Fibroblast of peridontal ligament (primary cell): Measurements from ENCODE around the gene APCDD1.
A peak's percentile ranks its signal among the peaks of the same experiment; 100 is the strongest.

ENCODE experiments used
- DNase-seq: peaks from one replicate; pipeline ENCODE4 v3.0.0-alpha.2; 2010; ENCODE audit errors: extremely low read depth

APCDD1 gene

DNA sequence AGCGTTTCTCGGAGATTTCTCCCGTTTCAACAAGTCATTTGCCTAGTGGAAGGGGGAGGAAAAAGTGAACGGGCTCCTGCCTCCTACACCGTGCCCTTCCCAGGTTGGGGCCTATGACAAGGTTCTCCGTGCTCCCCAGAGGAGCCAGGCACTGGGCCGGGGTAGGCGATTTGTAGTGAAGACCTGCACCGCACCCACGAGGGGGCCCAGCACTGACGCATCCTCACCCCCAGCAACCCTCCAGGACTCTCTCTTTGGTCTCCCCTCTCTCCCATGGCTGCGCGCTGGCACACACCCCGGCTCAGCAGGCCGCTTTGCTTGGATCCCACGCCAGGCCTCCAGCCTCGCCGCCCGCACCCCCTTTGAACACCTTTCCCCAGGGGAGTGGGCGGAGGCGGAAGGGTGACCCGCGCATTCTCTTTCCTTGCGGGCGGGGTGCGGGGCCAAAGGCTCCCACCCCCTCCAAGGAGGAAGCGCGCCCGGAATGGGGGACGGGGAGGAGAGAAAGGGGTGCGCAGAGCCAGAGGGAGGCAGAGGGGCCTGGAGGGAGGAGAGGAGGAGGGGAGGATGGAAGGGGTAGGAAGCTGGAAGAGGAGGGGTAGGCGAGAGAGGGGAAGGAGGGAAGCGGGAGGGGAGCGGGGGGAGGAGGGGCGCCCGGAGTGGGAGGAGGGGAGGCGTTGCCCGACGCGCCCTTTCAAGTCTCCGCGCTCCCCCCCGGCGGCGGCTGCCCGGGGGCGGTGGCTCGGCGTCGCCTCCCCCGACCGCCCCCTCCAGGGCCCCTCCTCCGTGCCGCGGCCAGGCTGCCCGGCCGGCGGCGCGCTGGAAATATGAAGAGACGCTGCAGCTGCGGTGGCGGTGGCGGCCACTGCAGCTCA is at the start of gene APCDD1:
Gene APCDD1, plus strand, starts transcription at position 830 of the 875 bp plus-strand sequence. CDS start 347 bp downstream, outside the sequence.
- DNase-seq = no peak

DNA sequence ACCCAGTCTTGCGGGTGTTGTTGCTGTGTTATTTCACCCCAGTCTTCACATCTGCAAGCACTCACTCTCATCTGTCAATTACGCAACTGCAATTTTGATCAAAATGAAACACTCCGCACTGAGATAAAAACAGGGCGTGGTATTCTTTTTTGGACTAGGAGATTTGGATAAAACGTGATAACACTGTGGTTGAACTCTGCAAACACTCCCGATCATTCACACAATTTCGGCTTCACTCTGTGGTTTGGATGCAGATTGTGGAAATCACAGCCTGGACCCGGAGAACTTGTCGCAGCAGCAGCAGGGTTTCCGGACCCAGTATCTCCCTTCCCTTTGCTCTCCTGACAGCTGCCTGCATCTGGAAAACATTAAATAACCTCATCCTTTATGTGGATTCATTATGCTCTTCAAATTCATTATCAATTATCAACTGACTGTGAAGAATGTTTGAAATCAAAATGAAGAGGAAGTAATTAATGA is 49.4 kb upstream of the APCDD1 start:
- peak; percentile 14 for DNase-seq

DNA sequence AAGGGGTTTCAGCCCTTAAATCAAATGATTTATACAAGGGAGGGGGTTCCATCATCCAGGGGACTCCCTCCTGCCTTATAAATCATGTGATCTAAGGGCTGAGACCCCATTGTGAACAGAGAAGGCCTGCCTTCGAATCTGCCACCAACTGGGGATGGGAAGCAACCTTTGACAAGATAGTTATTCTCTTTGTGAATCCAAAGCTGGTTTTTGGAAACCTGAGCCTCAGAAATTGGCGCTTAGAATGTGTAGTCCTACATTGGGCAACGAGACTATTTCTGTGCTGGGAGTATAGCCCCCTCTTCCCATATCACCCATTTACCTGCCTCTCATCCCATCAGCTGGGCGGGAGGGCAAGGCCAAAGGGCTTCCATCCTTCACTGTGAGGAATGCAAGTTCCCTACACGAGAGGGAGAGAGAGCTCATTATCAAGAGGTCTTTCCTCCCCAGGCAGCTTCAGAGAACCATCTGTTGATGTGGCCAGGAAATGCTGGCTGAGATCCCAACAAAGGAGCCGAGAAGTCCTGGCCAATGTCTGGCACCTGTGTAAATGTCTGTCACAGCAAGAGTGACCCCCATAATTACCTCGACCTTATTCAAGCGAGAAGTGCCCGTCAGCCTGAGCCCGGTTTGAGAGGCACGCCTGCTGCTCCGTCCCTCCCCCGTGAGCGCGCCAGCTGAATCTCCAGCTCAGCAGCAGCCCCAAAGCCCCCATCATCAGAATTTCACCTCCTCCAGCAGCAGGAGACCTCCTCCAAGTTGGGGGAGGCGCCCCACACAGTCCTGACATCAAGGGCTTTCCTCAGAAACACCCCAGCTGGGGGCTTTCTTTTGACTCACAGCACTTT is 48.4 kb upstream of the APCDD1 start:
- DNase-seq = no peak

DNA sequence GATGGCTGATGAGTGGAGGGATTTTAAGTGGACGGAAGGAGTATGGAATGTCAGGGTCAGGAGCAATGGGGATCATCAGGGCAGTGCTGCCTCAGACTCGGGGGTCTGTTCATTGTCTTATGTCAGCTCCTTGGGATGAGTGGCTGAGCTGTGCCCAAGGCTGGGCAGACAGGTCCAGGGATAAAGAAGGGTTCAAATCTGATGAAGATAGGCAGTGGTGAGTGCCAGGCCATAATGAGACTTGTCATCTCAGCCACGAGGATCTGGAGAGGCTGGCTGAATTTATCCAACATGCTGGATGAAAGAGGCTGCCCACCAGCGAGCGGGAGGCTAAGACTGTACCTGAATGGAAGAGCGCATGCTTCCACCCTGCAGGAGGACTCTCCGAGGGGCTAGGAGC is 46.3 kb upstream of the APCDD1 start:
- DNase-seq = no peak

DNA sequence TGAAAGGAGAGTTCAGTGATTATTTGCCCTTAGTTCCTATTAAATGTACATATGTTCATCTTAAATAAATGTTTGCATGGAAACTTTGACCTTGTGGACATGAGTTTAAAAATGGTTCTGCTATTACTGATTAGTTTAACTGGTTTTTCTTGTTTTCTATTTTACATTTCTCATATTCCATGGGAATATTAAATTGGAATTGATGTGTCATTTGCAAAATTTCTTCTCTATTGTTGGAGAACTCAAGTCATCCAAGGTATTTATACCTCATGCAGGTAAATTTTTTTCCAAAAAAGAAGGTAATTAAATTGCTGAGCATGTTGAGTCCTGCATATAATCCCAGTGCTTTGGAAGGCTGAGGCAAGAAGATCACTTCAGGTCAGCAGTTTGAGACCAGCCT is 45.4 kb upstream of the APCDD1 start:
- no peak for DNase-seq

DNA sequence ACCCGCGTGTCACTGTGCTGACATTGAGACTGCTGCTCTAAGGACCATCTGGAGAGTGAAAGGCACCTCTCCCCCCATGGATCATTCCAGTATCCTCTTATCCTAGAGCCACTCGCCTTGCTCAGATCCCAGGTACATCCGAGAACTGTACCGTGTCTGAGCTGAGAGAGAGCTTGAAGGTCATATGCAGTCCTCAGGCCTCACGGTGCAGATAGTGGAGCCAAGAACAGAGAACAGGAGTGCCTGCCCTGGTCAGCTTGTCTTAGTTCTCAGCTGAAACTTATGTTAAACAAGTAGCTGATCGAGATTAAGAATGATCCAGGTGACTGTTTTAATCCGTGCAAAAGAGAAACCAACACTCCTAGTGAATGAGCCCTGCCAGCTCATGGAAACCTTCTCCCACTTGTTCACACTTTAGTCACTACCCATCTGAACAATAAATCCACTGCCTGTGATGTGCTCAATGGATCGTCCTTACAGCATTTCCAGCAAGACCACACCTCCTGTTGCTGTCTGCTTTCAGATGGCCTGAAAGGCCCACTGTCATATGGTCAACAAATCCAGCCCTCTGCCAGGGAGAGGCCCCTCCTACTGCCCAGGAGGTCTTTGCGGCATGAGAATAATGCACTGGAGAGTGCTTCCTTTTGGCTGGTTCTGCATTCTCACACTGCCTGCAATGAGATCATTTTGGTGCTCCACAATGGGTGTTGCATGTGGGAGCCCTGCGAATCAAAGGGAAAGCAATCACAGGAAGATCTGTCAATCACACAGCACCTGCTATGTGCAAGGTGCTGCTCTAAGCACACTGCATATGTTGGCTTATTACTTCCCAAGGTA is 43.7 kb upstream of the APCDD1 start:
- DNase-seq = no peak

DNA sequence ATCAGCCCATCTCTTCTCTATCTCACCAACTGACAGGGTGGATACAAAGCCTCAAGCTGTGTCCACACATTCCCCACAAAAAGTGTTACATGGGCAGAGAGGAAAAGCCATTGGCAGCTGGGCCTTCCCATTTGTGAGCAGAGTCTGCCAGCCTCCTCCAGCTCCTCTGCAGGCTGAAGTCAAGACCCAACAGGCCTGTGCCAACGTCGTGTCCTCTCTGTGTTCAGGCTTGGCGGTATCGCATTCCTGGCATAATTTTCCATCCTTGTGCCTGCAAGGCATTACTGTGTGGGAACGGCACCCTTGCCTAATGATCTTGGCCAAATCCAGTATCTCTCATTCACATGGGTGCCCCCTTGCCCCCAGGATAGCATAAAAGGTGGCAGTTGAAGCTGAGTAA is 41.5 kb upstream of the APCDD1 start:
- no peak for DNase-seq

DNA sequence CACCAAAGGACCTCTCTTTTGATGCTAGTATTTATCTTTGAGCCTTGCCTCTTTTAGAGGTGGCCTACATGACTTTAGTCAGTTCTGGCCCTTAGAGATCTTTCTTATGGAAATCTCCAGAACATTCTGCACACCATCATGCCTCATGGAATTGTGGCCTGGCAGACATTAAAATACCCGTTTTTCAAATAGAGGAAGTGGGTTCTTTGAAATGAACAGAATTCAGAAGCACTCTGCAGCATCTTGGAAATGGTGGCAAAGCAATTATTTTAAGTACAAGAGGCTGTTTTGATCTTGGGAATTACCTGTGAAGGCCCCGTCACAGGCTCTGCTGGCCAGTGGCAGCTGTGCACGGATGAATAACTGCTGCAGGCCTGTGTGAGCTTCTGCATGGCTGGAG is 40.7 kb upstream of the APCDD1 start:
- DNase-seq = no peak

DNA sequence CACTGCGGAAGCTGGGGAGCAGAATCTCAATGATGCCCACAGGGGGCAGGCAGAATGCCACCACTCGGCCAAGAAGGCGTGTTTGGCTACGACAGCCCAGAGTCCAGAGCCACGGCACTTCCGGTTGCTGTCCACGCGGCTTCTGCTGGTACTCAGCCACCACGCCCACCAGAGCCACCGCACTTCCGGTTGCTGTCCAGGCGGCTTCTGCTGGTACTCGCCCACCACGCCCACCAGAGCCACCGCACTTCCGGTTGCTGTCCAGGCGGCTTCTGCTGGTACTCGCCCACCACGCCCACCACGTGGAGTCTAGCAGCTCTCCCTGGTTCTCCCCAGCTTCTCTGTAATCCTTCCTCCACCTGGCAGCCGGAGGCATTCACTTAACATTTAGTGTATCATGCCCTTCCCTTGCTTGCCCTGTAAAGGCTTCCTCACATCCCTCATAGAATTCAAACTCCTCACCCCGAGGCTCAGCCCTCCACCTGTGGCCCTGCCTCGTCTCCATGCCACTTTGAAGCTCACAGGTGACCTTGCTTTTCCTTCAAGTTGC is 40.1 kb upstream of the APCDD1 start:
- no peak for DNase-seq

DNA sequence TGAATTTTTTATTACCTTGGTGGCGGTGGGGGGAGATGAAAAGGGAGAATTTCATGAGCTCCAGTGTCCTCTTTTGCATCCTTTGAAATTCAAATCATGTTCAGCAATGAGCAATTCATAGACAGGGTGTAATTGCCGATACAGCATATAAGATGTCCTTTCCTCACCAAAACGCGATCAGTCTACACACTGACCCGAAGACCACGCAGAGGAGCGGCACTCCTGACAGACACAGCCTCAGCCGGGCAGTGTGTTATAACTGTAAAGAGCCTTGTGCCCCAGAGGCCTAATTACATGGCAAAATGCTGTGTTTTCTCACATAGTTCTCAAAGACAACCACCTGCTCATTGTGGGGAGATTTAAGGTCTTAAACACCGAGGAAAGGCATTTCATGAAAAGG is 38.4 kb upstream of the APCDD1 start:
- DNase-seq = no peak

DNA sequence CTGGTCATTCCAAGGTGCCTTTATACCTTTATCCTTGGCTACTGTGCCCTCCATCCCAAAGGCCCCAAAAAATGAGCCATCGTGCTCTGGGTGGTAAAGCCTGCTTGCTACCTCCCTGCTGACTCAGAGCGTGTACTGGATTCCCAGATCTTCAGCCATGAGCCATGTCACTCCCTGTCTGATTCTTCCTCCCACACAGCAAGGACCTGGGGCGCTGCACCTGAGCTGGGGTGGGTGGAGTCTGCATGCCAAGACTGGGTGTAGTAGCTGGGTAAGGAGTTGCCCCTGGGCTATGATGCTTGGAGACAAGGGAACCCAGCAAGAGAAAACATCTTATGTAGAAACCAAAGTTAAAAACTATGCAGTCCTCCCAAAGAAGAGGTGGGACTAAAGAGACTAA is 37.2 kb upstream of the APCDD1 start:
- DNase-seq = no peak

DNA sequence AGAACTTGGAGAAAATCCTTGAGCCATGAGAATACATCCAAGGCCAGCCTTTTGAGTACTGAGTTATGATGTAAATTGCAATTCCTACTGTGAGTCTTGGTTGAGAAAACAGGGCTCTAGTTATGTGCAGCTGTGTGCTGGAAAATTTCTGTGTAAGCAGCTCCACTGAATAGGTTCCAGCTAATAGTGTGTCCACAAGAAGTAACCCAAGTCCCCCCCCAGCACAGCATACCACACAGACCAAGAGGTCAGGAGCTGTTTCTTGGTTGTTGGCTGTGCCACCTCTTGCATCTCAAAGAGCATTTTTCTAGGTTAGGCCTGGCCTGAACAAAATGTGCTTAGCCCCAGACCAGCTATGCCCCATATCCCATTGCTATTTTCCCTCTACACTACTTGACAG is 36.8 kb upstream of the APCDD1 start:
- peak; percentile 43 for DNase-seq

DNA sequence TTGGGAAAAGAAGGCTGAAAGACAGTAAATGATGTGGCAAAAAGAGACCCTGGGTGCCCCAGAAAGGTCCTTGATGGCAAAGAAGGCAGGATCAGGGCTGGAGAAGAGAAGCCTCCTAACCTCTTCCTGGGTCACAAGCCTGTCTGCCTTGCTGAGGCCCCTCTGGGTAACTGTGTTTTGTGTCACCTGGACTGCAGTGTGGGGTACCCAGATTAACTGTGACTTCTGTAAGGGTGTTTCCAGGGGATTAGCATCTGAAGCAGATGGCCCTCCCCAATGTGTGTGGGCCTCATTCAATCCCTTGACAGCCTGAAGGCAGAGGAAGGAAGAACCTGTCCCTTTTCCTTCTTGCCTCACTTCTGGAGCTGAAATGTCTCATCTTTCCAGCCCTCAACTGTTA is 35.6 kb upstream of the APCDD1 start:
- no peak for DNase-seq

DNA sequence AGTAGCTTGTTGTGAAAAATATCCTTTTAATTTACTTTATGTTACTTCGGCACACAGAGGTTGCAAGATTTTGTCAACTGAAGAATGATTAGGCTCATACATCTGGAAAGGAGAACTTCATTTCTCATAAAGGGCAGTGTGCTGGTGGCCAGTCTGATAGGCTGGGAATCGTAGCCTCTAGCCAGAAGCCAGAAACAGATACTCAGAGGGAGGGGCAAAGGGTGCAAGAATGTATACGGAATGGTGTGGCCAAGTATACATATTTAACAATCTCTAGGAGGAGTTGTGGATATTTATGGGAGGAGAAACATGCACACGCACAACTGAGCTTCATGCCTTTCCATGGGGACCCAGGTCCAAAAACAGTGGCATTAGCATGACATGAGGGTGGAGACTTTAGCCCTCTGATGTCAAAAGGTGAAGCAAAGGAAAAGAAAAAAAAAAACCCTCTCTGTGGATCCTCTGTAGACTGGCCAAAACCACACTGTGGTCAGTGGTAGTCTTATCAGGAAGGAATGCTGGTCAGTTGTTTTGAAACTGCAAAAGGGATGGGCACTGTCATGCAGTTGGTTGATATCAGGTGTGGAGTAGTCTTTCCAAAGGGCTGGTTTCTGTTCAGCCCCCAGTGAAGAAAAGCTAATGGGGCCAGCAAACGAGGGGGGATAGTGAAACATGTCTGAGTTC is 34.9 kb upstream of the APCDD1 start:
- peak; percentile 31 for DNase-seq

DNA sequence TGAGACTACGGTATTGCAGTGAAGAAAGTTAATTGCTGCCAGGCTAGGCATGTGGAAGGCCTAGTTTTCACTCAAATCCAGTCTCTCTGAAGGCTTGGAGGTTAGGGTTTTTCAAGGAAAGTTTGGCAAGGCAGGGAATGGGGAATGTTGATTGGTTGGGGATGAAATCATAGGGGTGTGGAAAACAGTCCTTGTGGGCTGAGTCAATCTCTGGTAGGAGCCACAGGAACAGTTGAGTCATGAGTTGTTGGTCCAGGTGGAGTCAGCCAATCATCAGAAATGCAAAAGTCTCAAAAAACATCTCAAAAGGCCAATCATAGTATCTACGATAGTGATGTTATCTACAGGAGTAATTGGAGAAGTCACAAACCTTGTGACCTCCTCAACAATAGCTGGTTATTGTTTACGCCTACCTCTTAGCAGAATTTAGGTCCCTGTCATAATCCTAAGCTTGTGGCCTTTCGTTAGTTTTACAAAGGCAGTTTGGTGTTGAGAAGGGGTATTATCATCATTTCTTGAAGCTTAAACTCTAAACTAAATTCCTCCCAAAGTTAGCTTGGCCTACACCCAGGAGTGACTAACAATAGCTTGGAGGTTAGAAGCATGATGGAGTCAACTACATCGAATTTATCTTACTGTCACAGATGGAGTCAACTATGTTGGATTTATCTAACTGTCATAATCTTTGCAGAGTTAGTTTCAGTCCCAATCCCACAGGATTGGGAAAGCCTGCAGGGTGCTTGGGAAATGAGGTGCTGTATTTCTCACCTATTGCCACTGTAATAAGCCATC is 33.7 kb upstream of the APCDD1 start:
- DNase-seq = peak; percentile 65

DNA sequence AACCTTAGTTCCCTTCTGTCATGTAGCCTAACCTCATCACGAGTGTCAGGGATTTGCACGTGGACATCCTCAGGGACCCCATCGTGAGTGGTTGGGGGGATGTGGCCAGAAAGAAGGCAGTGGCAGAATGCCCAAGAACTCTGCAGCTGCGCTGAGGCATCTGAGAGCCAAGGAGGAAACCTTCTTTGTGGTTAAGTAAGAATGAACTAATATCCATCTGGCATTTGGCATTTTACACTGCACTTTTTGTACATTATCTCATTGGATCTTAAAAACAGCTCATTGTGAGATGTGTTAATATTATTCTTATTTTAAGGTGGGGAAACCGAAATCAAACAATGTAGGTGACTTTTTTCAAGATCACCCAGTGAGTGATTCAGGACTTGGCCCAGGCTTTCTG is 32.6 kb upstream of the APCDD1 start:
- peak; percentile 68 for DNase-seq

DNA sequence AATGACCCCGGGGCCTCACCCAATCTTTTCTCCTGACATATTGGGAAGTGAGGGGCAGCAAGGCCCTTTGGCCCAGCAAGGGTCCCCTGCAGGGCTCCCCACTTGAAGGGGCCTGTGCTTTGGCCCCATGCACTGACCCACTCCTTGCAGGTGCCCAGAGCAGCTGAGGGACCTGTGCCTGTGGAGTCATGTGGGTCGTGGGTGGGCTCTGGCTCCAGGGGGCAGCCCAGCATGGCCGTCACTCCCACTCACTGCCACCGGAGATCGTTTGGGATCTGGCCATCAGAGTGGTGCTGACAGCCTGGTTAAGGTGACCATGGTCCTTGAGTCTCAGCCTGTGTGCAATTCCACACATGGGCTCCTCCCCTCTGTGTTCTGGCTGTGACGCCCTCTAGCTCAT is 31.7 kb upstream of the APCDD1 start:
- DNase-seq = no peak

DNA sequence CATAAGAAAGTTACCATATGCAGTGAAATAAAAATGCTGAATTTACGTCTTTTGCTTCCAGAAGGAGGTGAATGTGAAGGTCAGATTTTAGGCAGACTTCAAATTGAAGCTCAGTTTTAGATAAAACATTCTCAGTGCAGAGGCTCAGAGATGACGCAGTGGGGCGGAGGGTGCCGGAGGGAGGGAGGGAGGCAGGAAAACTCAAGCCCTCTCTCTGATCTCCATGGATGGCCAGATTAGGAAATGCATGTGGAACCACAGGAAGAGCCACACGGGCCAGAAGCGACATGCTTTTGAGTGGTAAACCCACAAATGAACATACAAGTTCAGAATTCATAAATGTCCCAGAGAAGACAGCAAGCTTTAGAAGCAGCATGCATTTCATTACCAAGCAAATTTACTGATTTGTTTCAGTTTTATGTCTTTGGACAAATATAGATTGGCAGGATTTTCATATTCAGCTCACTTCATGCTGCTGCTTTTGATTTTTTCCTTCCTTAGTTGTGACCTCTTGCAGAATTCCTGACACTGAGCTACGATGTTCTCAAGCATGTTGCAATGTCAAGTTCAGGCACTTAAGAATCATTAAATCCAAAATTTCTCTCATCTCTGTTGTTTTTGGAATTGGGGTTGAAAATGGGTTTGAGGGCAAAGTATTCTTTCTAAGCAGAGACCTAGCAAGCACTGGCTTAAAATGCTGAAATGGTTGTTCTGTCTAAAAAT is 29.7 kb upstream of the APCDD1 start:
- peak; percentile 31 for DNase-seq

DNA sequence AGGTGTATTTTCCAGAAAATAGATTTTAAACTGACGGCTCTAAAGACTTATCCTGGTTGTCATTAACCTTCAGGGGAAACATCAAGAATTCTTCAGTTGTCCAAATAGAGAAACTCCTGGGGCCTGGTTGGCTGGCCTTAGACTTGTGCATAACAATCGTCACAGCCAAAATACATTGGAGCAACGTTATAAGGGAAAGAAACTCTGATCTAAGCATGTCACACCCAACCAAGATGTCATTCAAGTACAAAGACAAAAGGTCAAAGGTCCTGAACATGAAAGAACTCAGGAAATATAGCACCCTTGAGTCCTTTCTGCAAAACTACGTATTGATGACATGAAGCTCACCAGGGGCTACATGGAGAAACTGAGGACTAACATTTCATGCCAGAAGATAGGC is 23.8 kb upstream of the APCDD1 start:
- DNase-seq = no peak
